Measurements from ENCODE around the gene ZNF761.

- no peak for TF ChIP-seq CTCF (conservative IDR thresholded peaks at IDR 0.05)
- TF ChIP-seq ZFX (IDR thresholded peaks at IDR 0.05) = no peak
Observed at GRCh38 chr19:53467485-53468262, 35.9 kb downstream of the ZNF761 start, which contains the start of gene ZNF813.
